GM19023 (cell line): Measurements from ENCODE around the gene SEC61B.

ENCODE experiments used
- ATAC-seq: cut with Tn5 transposase; IDR thresholded peaks from one replicate; pipeline ENCODE4 v1.9.1; 2021; ENCODE audit warnings: mild to moderate bottlenecking, moderate library complexity; ENCODE audit not compliant: unreplicated experiment

The SEC61B gene

GRCh38 chr9:99266255-99267023 is 44.4 kb downstream of the SEC61B start:
- ATAC-seq: peak; percentile 65

DNA sequence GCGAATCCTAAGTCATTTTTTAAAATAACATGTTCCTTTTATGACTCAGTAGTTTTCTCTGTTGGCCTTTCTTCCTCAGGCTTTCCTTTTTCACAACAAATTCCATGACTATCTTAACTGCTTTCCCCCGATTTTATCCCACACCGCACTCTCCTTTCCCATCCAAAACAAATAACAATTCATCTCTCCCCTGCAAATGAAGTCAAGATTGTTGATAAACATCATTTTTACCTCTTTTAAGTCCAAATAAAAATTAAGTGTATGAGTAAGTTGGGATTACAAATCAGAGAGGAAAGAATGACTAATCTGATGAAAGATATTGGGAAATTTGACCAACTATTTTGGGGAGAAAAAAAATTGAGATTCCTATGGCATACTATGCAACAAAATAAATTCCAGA is 47.3 kb downstream of the SEC61B start:
- ATAC-seq: no peak

GRCh38 chr9:99270491-99270890 is 48.4 kb downstream of the SEC61B start:
- ATAC-seq: no peak

- no peak for ATAC-seq
Measured at GRCh38 chr9:99272836-99273235, 50.8 kb downstream of the SEC61B start.

GRCh38 chr9:99274016-99274415 is 51.9 kb downstream of the SEC61B start:
- no peak for ATAC-seq

DNA sequence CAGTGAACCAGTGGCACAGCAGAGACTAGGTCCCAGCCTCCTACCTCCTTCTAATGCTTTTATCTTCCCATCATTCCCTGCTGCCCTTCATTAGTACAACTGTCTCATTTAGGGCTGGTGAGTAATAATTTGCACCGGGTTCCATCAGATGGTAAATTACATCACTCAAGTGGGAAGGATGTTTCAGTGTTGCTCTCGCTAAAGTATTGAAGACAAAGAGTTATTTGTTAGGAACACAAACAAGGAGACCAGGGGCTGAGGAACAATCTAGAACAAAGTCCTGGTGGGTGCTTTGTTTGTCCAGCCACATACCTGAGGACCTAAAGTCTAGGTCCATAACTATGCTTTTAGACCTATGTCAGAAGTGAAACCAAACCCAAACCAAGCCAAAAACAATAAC is 52.4 kb downstream of the SEC61B start:
- ATAC-seq: no peak
